ENCODE measurements around the gene ZNF132.

ZNF132 gene

GRCh38 chr19:58450856-58451357 lies 11.0 kb upstream of the ZNF132 start:
- TF ChIP-seq FOXP2 (optimal IDR thresholded peaks at IDR 0.05; ENCODE audit: borderline replicate concordance, extremely low read depth, extremely low read length, insufficient read depth) = no peak
- TF ChIP-seq TAF1 (IDR thresholded peaks at IDR 0.05; ENCODE audit: borderline replicate concordance, insufficient read depth, low read length) = no peak

- TF ChIP-seq SIN3A (IDR thresholded peaks at IDR 0.05; ENCODE audit: borderline replicate concordance, insufficient read depth, low read length) (no peak), TAF1 (IDR thresholded peaks at IDR 0.05; ENCODE audit: borderline replicate concordance, insufficient read depth, low read length) (no peak), POLR2AphosphoS5 (IDR thresholded peaks at IDR 0.05; ENCODE audit: low read depth, low read length) (no peak), FOXP2 (optimal IDR thresholded peaks at IDR 0.05; ENCODE audit: borderline replicate concordance, extremely low read depth, extremely low read length, insufficient read depth) (no peak), REST (IDR thresholded peaks at IDR 0.05; ENCODE audit: insufficient read depth in 1 of 2, low read depth in 2 of 2, low read length in 2 of 2) (no peak)
Measured at GRCh38 chr19:58440556-58440955, 603 bp upstream of the ZNF132 start.

- TF ChIP-seq FOXP2 (optimal IDR thresholded peaks at IDR 0.05; ENCODE audit: borderline replicate concordance, extremely low read depth, extremely low read length, insufficient read depth) (no peak), POLR2AphosphoS5 (IDR thresholded peaks at IDR 0.05; ENCODE audit: low read depth, low read length) (no peak), REST (IDR thresholded peaks at IDR 0.05; ENCODE audit: insufficient read depth in 1 of 2, low read depth in 2 of 2, low read length in 2 of 2) (no peak), SIN3A (IDR thresholded peaks at IDR 0.05; ENCODE audit: borderline replicate concordance, insufficient read depth, low read length) (no peak), TAF1 (IDR thresholded peaks at IDR 0.05; ENCODE audit: borderline replicate concordance, insufficient read depth, low read length) (no peak)
Measured at GRCh38 chr19:58434217-58434616, 5.7 kb downstream of the ZNF132 start.

- no peak for TF ChIP-seq POLR2AphosphoS5 (IDR thresholded peaks at IDR 0.05; ENCODE audit: low read depth, low read length)
- TF ChIP-seq REST (IDR thresholded peaks at IDR 0.05; ENCODE audit: insufficient read depth in 1 of 2, low read depth in 2 of 2, low read length in 2 of 2) = no peak
- TF ChIP-seq TAF1 (IDR thresholded peaks at IDR 0.05; ENCODE audit: borderline replicate concordance, insufficient read depth, low read length) = no peak
- TF ChIP-seq SIN3A (IDR thresholded peaks at IDR 0.05; ENCODE audit: borderline replicate concordance, insufficient read depth, low read length) = no peak
- TF ChIP-seq FOXP2 (optimal IDR thresholded peaks at IDR 0.05; ENCODE audit: borderline replicate concordance, extremely low read depth, extremely low read length, insufficient read depth) = no peak
Measured at GRCh38 chr19:58429745-58430144, 10.2 kb downstream of the ZNF132 start.

GRCh38 chr19:58428617-58429016 lies 11.3 kb downstream of the ZNF132 start:
- no peak for TF ChIP-seq REST (IDR thresholded peaks at IDR 0.05; ENCODE audit: insufficient read depth in 1 of 2, low read depth in 2 of 2, low read length in 2 of 2)
- no peak for TF ChIP-seq SIN3A (IDR thresholded peaks at IDR 0.05; ENCODE audit: borderline replicate concordance, insufficient read depth, low read length)
- TF ChIP-seq POLR2AphosphoS5 (IDR thresholded peaks at IDR 0.05; ENCODE audit: low read depth, low read length) = no peak
- no peak for TF ChIP-seq FOXP2 (optimal IDR thresholded peaks at IDR 0.05; ENCODE audit: borderline replicate concordance, extremely low read depth, extremely low read length, insufficient read depth)
- TF ChIP-seq TAF1 (IDR thresholded peaks at IDR 0.05; ENCODE audit: borderline replicate concordance, insufficient read depth, low read length) = no peak

Measured in PFSK-1 (cell line).